Progenitor cell of endocrine pancreas (in vitro differentiated cells): ENCODE measurements around the gene SAMD5. TPM values are rescaled to one million over a fixed set of nuclear protein-coding genes. Genes with fewer than 3 reads are reported as not detected.

ENCODE experiments used
- DNase-seq: peaks from one replicate; pipeline ENCODE4 v3.0.0; 2021; ENCODE audit warnings: low spot score; ENCODE audit not compliant: unreplicated experiment
- H3K27ac Mint-ChIP-seq: 2 replicates; pipeline ENCODE4 v1.8.0; 2021; ENCODE audit warnings: mild to moderate bottlenecking, moderate library complexity, mixed read lengths
- H3K27me3 Mint-ChIP-seq: 2 replicates; pipeline ENCODE4 v1.8.0; 2021; ENCODE audit warnings: mixed read lengths
- H3K36me3 Mint-ChIP-seq: 2 replicates; pipeline ENCODE4 v1.8.0; 2022; ENCODE audit warnings: mixed read lengths; ENCODE audit not compliant: insufficient read depth
- H3K4me1 Mint-ChIP-seq: 2 replicates; pipeline ENCODE4 v1.8.0; 2021; ENCODE audit warnings: low read depth, mixed read lengths
- H3K4me3 Mint-ChIP-seq: 2 replicates; pipeline ENCODE4 v1.8.0; 2021; ENCODE audit warnings: low read depth, mild to moderate bottlenecking, moderate library complexity, mixed read lengths
- H3K9me3 Mint-ChIP-seq: 2 replicates; pipeline ENCODE4 v1.8.0; 2021; ENCODE audit warnings: low read depth, mixed read lengths
- CTCF ChIP-seq: fragments of 200-600 bp; sonication (generic); IDR thresholded peaks from one replicate; pipeline ENCODE4 v1.5.0; 2021; ENCODE audit warnings: antibody characterized with exemption, mild to moderate bottlenecking; ENCODE audit not compliant: unreplicated experiment
- total RNA-seq: library from RNA; stranded (reverse); gene quantifications from 2 replicates; pipeline ENCODE4 v1.2.1, GENCODE V29; 2021

The SAMD5 gene
- total RNA-seq, 1 donor from 2014 or later: 24.0 TPM

- Mint-ChIP-seq H3K27ac (no peak overlapping the region), H3K27me3 (no peaks in the 10 kb centered on the region), H3K4me3 (no peak overlapping the region), H3K4me1 (no peaks in the 10 kb centered on the region), H3K9me3 (peaks cover 2% of the 10 kb centered on the region), H3K36me3 (peaks cover 2% of the 10 kb centered on the region)
- TF ChIP-seq CTCF: no peak
- no peak for DNase-seq
Observed at GRCh38 chr6:147578159-147578558, 69.7 kb downstream of the SAMD5 start.

- no peaks in the 10 kb centered on the region for H3K27me3 Mint-ChIP-seq
- H3K4me3 Mint-ChIP-seq: no peak overlapping the region
- peaks cover 2% of the 10 kb centered on the region for H3K36me3 Mint-ChIP-seq
- no peaks in the 10 kb centered on the region for H3K4me1 Mint-ChIP-seq
- DNase-seq: no peak
- no peak for TF ChIP-seq CTCF
- H3K27ac Mint-ChIP-seq: no peak overlapping the region
- no peaks in the 10 kb centered on the region for H3K9me3 Mint-ChIP-seq
Observed at GRCh38 chr6:147578883-147579282, 70.4 kb downstream of the SAMD5 start.

GRCh38 chr6:147579667-147580066 lies 71.2 kb downstream of the SAMD5 start:
- DNase-seq: no peak
- no peak overlapping the region for H3K27ac Mint-ChIP-seq
- peaks cover 2% of the 10 kb centered on the region for H3K36me3 Mint-ChIP-seq
- H3K27me3 Mint-ChIP-seq: no peaks in the 10 kb centered on the region
- H3K9me3 Mint-ChIP-seq: no peaks in the 10 kb centered on the region
- TF ChIP-seq CTCF: no peak
- no peaks in the 10 kb centered on the region for H3K4me1 Mint-ChIP-seq
- H3K4me3 Mint-ChIP-seq: no peak overlapping the region

- Mint-ChIP-seq H3K9me3 (no peaks in the 10 kb centered on the region), H3K4me1 (peaks cover 4% of the 10 kb centered on the region), H3K27me3 (no peaks in the 10 kb centered on the region), H3K36me3 (peaks cover 2% of the 10 kb centered on the region), H3K27ac (no peak overlapping the region), H3K4me3 (no peak overlapping the region)
- no peak for DNase-seq
- no peak for TF ChIP-seq CTCF
Observed at GRCh38 chr6:147582991-147583390, 74.5 kb downstream of the SAMD5 start.

GRCh38 chr6:147585256-147585655 lies 76.8 kb downstream of the SAMD5 start:
- H3K27ac Mint-ChIP-seq: no peak overlapping the region
- peaks cover 5% of the 10 kb centered on the region for H3K4me1 Mint-ChIP-seq
- no peak for DNase-seq
- no peaks in the 10 kb centered on the region for H3K9me3 Mint-ChIP-seq
- no peaks in the 10 kb centered on the region for H3K27me3 Mint-ChIP-seq
- no peak for TF ChIP-seq CTCF
- no peak overlapping the region for H3K4me3 Mint-ChIP-seq
- H3K36me3 Mint-ChIP-seq: peaks cover 2% of the 10 kb centered on the region
